GM12878 (cell line): ENCODE results near the gene FNDC3B. TPM values are rescaled to one million over a fixed set of nuclear protein-coding genes. Genes with fewer than 3 reads are reported as not detected.

Experiments
- ATAC-seq: fragments of 200-7000 bp; cut with Tn5 transposase; 3 replicates; pipeline ENCODE4 v1.9.1; 2020; ENCODE audit warnings: mild to moderate bottlenecking, moderate library complexity
- BruUV-seq: library from RNA; stranded (reverse); fragments of 400-500 nt; replicated peaks from 2 replicates; lab custom pipeline; 2021; lab: Mats Ljungman, UMichigan
- CTCF ChIA-PET: fragments of 300-600 bp; sonication (Branson Sonifier 250); formaldehyde crosslinking; extraction: SDS; loops from one replicate; lab custom pipeline; 2021; ENCODE audit warnings: inconsistent platforms; lab: Yijun Ruan, JAX
- POLR2A ChIA-PET: fragments of 350-600 bp; formaldehyde crosslinking; extraction: SDS; loops from one replicate; lab custom pipeline; 2021; ENCODE audit warnings: inconsistent platforms; lab: Charles Lee
- RAD21 ChIA-PET: fragments of 300-600 bp; sonication (Branson Sonifier 250); formaldehyde crosslinking; loops from one replicate; lab custom pipeline; 2023; ENCODE audit warnings: antibody characterized with exemption; ENCODE audit not compliant: unreplicated experiment; lab: Charles Lee
- SMC1A ChIA-PET: fragments of 300-600 bp; sonication (Branson Sonifier 250); formaldehyde crosslinking; loops from one replicate; lab custom pipeline; 2023; ENCODE audit not compliant: unreplicated experiment, uncharacterized antibody; lab: Charles Lee
- DNase-seq: peaks from one replicate; pipeline ENCODE4 v3.0.0-alpha.2; 2011; ENCODE audit warnings: low read depth, low spot score
- FAIRE-seq: peaks from 3 replicates; lab custom pipeline; 2011; peaks lifted over from hg19 to GRCh38; lab: Jason Lieb, UNC
- H2AFZ ChIP-seq: 2 replicates; pipeline ENCODE4 v1.6.0; 2011; ENCODE audit warnings: low read depth, low read length, control low read depth; ENCODE audit not compliant: control insufficient read depth
- H3K27ac ChIP-seq: 2 replicates; pipeline ENCODE4 v1.5.1; 2011; ENCODE audit warnings: control low read depth; ENCODE audit not compliant: control insufficient read depth, insufficient read depth
- H3K27me3 ChIP-seq, 2 experiments: replicated peaks in 1 of 2; 2 replicates each; pipeline versions ENCODE4 v1.6.0 to v1.6.1; 2011; ENCODE audit warnings: low read length in 1 of 2; ENCODE audit not compliant: control insufficient read depth in 2 of 2, insufficient read depth in 2 of 2
- H3K36me3 ChIP-seq, 2 experiments: 2 replicates each; pipeline ENCODE4 v1.5.1; 2011; ENCODE audit warnings: low read length in 1 of 2; ENCODE audit not compliant: control insufficient read depth in 2 of 2, insufficient read depth in 2 of 2
- H3K4me1 ChIP-seq: 2 replicates; pipeline ENCODE4 v1.6.1; 2011; ENCODE audit warnings: mild to moderate bottlenecking, low read length, moderate library complexity, mixed read lengths; ENCODE audit not compliant: control insufficient read depth, insufficient read depth
- H3K4me2 ChIP-seq: 2 replicates; pipeline ENCODE4 v1.6.0; 2011; ENCODE audit warnings: control low read depth; ENCODE audit not compliant: control insufficient read depth, insufficient read depth
- H3K4me3 ChIP-seq: fragments of 200-600 bp; sonication (generic); 2 replicates; pipeline ENCODE4 v1.5.1; 2016
- H3K79me2 ChIP-seq: 2 replicates; pipeline ENCODE4 v1.6.0; 2011; ENCODE audit warnings: low read length; ENCODE audit not compliant: control insufficient read depth, insufficient read depth
- H3K9ac ChIP-seq: 2 replicates; pipeline ENCODE4 v1.8.0; 2011; ENCODE audit warnings: low read length, control low read depth, mixed read lengths; ENCODE audit not compliant: control insufficient read depth, insufficient read depth
- H3K9me3 ChIP-seq: replicated peaks from 3 replicates; pipeline ENCODE4 v1.5.1; 2011; ENCODE audit warnings: mild to moderate bottlenecking, low read length; ENCODE audit not compliant: control insufficient read depth, insufficient read depth
- H4K20me1 ChIP-seq: 2 replicates; pipeline ENCODE4 v1.6.0; 2011; ENCODE audit not compliant: control insufficient read depth, insufficient read depth
- NFYB ChIP-seq: IDR thresholded peaks from 2 replicates; pipeline ENCODE4 v1.6.1; 2011; ENCODE audit warnings: low read depth, mild to moderate bottlenecking, low read length, improper control_type of control experiment, moderate library complexity; ENCODE audit not compliant: insufficient read depth
- WGBS: methylation state at CpG from one replicate; pipeline ENCODE4 v1.1.6; 2016; ENCODE audit warnings: low lambda C conversion rate; ENCODE audit not compliant: insufficient replicate concordance, insufficient coverage; ENCODE audit errors: missing lambda C conversion rate; 5-methylcytosine and 5-hydroxymethylcytosine counted together
- in situ Hi-C: fragments of 300-500 bp; cut with MboI; formaldehyde crosslinking; loops from 9 replicates; pipeline ENCODE4 v1.14.3; 2018; ENCODE audit warnings: mixed read lengths
- intact Hi-C: fragments of 100-400 bp; cut with micrococcal nuclease; formaldehyde crosslinking; loops from one replicate; pipeline ENCODE4 v1.14.2; 2022; ENCODE audit not compliant: unreplicated experiment
- polyA plus RNA-seq, 11 experiments: library from polyadenylated mRNA; depleted of rRNA in 4 of 11; unstranded in 6 of 11; stranded (reverse) in 5 of 11; fragments of >200 nt; fragmentation: Nextera tagmentation in 4 of 11; fragmentation: Illumina TruSeq in 1 of 11; extraction: Ambion mirVana in 4 of 11; extraction: Trizol in 1 of 11; gene quantifications; 1 replicate in 1 of 11; 2 replicates in 10 of 11; pipeline versions ENCODE4 v1.2.1 to v1.2.3, GENCODE V29; 2011 to 2016; ENCODE audit warnings: inconsistent platforms in 2 of 11, missing spikeins in 2 of 11, low read depth in 1 of 11
- total RNA-seq, 4 experiments: library from RNA; depleted of rRNA in 3 of 4; stranded (reverse); fragments of >200 nt in 3 of 4; fragmentation: Illumina TruSeq in 1 of 4; extraction: Trizol in 1 of 4; gene quantifications; 2 replicates each; pipeline versions ENCODE4 v1.2.1 to v1.2.3, GENCODE V29; 2013 to 2021
- TF ChIP-seq, protein P1 (sequence below): fragments of 450-650 bp; IDR thresholded peaks from 2 replicates; pipeline ENCODE4 v1.6.1; 2017; ENCODE audit warnings: mild to moderate bottlenecking, low read depth, inconsistent platforms; ENCODE audit not compliant: poor library complexity, severe bottlenecking
- TF ChIP-seq, protein P2 (sequence below): fragments of 150-350 bp; IDR thresholded peaks from 2 replicates; pipeline ENCODE4 v1.6.1; 2014; ENCODE audit warnings: mild to moderate bottlenecking, low read depth, low read length

FNDC3B gene
- total and polyA plus RNA-seq, 10 of the 15 experiments (the other 5 are each of a cell fraction or from before 2014, with no cell fraction given) = 7.9 to 35.0 (median 18.5) TPM

GRCh38 chr3:172193436-172193835 is 154.1 kb downstream of the FNDC3B start:
- no peak for ATAC-seq
- TF ChIP-seq NFYB = no peak
- TF ChIP-seq, protein P1, sequence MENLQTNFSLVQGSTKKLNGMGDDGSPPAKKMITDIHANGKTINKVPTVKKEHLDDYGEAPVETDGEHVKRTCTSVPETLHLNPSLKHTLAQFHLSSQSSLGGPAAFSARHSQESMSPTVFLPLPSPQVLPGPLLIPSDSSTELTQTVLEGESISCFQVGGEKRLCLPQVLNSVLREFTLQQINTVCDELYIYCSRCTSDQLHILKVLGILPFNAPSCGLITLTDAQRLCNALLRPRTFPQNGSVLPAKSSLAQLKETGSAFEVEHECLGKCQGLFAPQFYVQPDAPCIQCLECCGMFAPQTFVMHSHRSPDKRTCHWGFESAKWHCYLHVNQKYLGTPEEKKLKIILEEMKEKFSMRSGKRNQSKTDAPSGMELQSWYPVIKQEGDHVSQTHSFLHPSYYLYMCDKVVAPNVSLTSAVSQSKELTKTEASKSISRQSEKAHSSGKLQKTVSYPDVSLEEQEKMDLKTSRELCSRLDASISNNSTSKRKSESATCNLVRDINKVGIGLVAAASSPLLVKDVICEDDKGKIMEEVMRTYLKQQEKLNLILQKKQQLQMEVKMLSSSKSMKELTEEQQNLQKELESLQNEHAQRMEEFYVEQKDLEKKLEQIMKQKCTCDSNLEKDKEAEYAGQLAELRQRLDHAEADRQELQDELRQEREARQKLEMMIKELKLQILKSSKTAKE = no peak
- TF ChIP-seq, protein P2, sequence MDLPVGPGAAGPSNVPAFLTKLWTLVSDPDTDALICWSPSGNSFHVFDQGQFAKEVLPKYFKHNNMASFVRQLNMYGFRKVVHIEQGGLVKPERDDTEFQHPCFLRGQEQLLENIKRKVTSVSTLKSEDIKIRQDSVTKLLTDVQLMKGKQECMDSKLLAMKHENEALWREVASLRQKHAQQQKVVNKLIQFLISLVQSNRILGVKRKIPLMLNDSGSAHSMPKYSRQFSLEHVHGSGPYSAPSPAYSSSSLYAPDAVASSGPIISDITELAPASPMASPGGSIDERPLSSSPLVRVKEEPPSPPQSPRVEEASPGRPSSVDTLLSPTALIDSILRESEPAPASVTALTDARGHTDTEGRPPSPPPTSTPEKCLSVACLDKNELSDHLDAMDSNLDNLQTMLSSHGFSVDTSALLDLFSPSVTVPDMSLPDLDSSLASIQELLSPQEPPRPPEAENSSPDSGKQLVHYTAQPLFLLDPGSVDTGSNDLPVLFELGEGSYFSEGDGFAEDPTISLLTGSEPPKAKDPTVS = no peak
- TF ChIP-seq, all 136 proteins: peak for 0
- SMC1A ChIA-PET = no interaction called here
- intact Hi-C loops (no loop called here), in situ Hi-C loops (no loop called here)
- FAIRE-seq (no peak), DNase-seq (no peak)
- 100% methylated on average over 1 of the region's 1 CpG for WGBS
- POLR2A ChIA-PET = interaction anchor here (0.6 to 1.2 kb wide), 2 partner anchors 13 to 25 kb away, joined by 3 read pairs; no protein-coding TSS in a partner anchor
- BruUV-seq = no TSS peak
- no peaks in the 10 kb centered on the region for H4K20me1 ChIP-seq
- H3K27ac ChIP-seq = no peak overlapping the region
- H3K4me2 ChIP-seq = no peak overlapping the region
- H3K9ac ChIP-seq = no peak overlapping the region
- RAD21 ChIA-PET = interaction anchor here (0.5 kb wide), 1 partner anchor 47 kb away, joined by 3 read pairs; no protein-coding TSS in a partner anchor
- peaks cover 8% of the 10 kb centered on the region; the same call in 1 of the 2 replicates for H3K4me1 ChIP-seq
- no peaks in the 10 kb centered on the region for H3K9me3 ChIP-seq
- no peaks in the 10 kb centered on the region for H3K27me3 ChIP-seq
- peaks cover 5% of the 10 kb centered on the region for H3K79me2 ChIP-seq
- H2AFZ ChIP-seq = no peak overlapping the region
- peaks cover 0 to 4% of the 10 kb centered on the region in 2 experiments; a peak in 2 of 4 replicates for H3K36me3 ChIP-seq
- CTCF ChIA-PET = interaction anchor here (0.7 to 1.0 kb wide), 3 partner anchors 10 to 21 kb away, joined by 3 to 4 read pairs (median 3); no protein-coding TSS in a partner anchor
- no peak overlapping the region for H3K4me3 ChIP-seq
